GM23248 (cell line): ENCODE data around the gene ADCY1.

ENCODE experiments used
- EZH2 ChIP-seq: fragments of 200-600 bp; sonication (generic); IDR thresholded peaks from 2 replicates; pipeline ENCODE4 v1.6.1; 2018; ENCODE audit warnings: antibody characterized with exemption, mild to moderate bottlenecking; ENCODE audit not compliant: insufficient read depth, poor library complexity, severe bottlenecking
- EZH2phosphoT487 ChIP-seq: fragments of 200-600 bp; sonication (generic); IDR thresholded peaks from 2 replicates; pipeline ENCODE4 v1.6.1; 2018; ENCODE audit warnings: antibody characterized with exemption, moderate library complexity, mild to moderate bottlenecking, low read depth; ENCODE audit not compliant: insufficient read depth

- no peak for TF ChIP-seq EZH2
- TF ChIP-seq EZH2phosphoT487 = no peak
These were observed 74.5 kb downstream of the ADCY1 start for GRCh38 chr7:45648671-45648995.
